G401.6 (cell line): ENCODE data around the gene PMF1.
"Not testable (repeated sequence)": the region's sequence is repeated elsewhere in the genome, so short reads cannot be mapped to it uniquely, and the experiment has no call there.

Experiments used
- FAIRE-seq: peaks from 2 replicates; lab custom pipeline; 2012; peaks lifted over from hg19 to GRCh38; lab: Jason Lieb, UNC

Gene PMF1

DNA sequence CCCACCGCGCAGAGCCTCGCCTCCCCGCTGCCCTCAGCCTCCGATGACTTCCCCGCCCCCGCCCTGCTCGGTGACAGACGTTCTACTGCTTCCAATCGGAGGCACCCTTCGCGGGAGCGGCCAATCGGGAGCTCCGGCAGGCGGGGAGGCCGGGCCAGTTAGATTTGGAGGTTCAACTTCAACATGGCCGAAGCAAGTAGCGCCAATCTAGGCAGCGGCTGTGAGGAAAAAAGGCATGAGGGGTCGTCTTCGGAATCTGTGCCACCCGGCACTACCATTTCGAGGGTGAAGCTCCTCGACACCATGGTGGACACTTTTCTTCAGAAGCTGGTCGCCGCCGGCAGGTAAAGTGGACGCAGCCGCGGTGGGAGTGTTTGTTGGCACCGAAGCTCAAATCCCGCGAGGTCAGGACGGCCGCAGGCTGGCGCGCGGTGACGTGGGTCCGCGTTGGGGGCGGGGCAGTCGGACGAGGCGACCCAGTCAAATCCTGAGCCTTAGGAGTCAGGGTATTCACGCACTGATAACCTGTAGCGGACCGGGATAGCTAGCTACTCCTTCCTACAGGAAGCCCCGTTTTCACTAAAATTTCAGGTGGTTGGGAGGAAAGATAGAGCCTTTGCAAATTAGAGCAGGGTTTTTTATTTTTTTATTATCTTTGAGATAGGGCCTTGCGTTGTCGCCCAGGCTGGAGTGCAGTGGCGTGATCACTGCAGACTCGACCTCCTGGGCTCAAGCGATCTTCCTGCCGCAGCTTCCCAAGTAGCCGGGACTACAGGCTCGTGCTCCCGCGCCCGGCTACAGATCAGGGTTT is at the start of gene PMF1:
PMF1 (plus strand) TSS at position 175 of the 811 bp plus-strand sequence; CDS start at position 184, 9 bp downstream.
- no peak for FAIRE-seq

GRCh38 chr1:156163712-156164111 is 49.1 kb upstream of the PMF1 start:
- no peak for FAIRE-seq

DNA sequence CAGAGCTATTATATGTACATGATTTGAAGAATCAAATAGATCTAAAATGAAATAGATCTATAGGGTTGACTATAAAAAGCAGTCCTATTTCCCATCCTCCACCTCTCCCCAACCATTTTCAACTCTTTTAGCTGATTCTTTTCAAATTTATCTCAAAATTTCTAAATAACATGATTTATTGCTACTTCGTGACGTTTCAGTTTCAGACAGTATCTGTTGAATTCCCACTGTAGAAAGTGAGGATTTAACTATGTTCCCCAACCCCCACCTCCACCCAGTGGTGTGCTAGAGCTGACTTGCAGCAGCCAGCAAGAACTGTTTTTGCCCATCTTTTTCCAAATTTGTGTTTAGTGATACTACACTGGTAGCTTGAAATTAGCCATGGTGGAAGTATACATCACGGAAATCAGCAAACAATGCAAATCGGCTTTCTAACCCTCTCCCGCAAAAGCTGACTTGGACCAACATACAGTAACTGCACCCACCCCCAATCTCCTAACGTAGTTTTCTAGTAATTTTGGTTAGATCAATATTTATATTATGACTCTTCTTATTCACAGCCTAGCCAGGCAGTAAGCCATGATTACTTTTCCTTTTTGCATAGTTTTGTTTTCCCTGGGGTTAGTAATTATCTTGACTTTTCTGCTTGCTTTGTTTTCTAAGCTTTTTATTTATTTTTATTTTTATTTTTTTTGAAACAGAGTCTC is 48.5 kb upstream of the PMF1 start:
- no peak for FAIRE-seq

DNA sequence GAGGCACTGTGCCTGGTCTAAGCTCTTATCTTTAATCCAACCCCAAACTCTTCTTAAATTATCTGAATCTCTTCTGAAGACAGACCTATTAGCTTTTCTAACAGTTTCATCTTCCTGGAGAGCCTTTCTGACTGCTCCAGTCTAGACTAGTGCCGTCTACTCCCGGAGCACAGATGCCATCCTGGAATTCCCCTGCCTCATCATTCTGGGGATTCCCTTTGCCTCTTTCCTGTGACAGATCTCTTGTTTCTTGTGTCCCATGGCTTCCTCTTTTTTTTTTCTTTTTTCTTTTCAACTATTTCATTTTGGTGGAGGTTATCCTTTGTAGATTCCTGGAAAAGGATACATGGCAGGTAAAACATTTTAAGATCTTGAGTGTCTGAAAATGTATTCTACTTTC is 47.7 kb upstream of the PMF1 start:
- FAIRE-seq, result no peak

- FAIRE-seq, result no peak
These were observed 45.3 kb upstream of the PMF1 start for GRCh38 chr1:156167536-156167935.

GRCh38 chr1:156172696-156173470 is 39.9 kb upstream of the PMF1 start:
- no peak for FAIRE-seq

- FAIRE-seq, result no peak
These were observed 36.1 kb upstream of the PMF1 start for GRCh38 chr1:156176610-156177210.

DNA sequence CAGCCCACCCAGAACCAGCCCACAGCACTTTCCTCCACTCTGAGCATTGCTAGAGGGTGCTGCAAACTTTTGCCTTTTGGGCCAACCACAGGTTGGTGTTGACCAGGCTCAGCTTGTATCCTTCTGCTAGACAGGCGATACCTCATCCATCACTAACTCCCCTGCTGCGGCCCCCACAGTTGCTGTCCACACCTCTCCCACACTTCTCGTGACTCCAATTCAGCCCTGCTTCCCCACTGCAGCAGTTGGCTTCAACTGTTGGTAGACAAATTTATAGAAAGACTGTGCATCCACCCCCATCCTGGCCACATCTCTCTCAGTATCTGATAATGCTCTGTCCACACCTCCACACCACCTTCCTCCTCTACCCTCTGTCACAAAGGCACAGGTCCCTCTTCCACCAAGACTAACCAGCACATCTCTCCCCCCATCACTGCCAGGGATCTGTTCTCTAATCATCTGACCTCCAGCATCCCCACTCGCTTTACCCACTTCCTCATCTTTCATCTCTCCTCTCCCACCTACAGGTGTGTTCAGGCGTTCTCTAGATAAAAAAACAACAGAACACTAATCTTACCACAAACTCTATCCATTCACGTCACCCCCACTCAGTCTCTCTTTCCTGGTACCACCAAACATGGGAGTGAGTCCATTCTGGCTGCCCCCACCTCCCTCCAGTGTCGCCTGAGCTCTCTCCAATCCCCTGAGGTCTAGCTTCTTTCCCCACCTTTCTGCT is 34.7 kb upstream of the PMF1 start:
- no peak for FAIRE-seq

- no peak for FAIRE-seq
These were observed 32.3 kb upstream of the PMF1 start for GRCh38 chr1:156180471-156180870.

DNA sequence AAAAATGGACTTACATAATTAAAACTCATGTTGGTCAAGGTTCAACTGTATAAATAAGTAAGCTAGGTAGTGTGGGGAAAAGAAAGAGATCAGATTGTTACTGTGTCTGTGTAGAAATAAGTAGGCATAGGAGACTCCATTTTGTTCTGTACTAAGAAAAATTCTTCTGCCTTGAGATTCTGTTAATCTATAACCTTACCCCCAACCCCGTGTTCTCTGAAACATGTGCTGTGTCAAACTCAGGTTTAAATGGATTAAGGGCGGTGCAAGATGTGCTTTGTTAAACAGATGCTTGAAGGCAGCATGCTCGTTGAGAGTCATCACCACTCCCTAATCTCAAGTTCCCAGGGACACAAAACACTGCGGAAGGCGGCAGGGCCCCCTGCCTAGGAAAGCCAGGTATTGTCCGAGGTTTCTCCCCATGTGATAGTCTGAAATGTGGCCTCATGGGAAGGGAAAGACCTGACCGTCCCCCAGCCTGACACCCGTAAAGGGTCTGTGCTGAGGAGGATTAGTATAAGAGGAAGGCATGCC is 31.3 kb upstream of the PMF1 start:
- not testable (repeated sequence) for FAIRE-seq

- not testable (repeated sequence) for FAIRE-seq
These were observed 30.6 kb upstream of the PMF1 start for GRCh38 chr1:156182010-156182779.

DNA sequence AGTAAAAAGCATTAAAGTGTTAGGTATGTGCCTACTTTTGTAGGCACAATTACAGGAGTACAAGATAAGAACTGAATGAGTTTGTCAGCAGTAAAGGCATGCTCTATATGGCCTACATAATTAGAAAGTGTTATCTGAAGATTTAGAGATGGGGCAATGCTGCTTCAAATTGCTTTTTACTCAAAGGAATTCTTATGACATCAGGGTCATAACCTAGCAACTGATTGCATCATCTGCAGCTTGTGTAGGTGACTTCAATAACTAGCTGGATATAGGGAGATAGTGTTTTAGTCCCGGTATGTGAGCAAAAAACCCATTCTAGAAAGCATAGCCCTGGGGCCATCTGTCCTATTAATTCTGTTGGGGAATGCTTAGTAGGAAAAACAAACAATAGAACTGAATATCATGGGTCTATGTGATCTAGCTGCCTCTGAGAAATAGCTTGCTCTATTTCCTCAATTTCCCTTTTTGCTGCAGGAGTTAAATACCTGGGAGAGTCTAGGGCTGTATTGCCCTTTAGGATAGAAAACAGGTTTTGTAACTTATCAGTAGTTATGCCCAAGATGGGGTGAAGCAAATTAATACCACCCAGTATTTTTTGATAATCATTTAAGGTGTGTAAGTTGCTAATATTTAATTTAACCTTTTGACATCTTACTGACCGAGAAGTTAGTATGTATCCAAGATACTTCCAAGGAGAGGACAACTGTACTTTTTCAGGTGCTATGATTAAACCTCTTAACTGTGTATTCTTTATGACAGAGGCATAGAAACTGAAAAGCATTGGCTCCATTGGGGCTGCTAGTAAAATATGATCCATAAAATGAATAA is 26.2 kb upstream of the PMF1 start:
- not testable (repeated sequence) for FAIRE-seq

- not testable (repeated sequence) for FAIRE-seq
These were observed 22.5 kb upstream of the PMF1 start for GRCh38 chr1:156190265-156190664.

DNA sequence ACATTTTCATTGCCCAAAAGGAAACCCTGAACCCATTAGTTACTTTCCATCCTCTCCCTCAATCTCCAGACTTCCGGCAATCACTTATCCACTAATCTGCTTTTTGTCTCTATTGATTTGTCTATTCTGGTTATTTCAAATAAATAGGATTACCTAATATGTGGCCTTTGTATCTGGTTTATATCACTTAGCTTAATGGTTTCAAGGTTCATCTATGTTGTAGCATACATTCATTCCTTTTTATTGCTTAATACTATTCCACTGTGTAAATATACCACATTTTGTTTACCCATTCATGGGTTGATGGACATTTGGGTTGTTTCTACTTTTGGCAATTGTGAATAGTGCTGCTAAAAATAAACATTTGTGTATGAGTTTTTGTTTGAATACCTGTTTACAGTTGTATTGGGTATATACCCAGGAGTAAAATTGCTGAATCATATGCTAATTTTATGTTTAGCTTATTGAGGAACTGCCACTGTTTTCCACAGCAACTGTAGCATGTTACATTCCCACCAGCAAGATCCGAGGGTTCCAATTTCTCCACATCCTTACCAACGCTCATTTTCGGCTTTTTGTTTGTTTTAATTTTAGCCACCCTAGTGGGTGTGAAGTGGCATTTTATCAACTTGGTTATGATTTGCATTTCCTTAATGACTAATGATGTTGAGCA is 21.4 kb upstream of the PMF1 start:
- no peak for FAIRE-seq

- FAIRE-seq, result no peak
These were observed 19.7 kb upstream of the PMF1 start for GRCh38 chr1:156193208-156193487.

DNA sequence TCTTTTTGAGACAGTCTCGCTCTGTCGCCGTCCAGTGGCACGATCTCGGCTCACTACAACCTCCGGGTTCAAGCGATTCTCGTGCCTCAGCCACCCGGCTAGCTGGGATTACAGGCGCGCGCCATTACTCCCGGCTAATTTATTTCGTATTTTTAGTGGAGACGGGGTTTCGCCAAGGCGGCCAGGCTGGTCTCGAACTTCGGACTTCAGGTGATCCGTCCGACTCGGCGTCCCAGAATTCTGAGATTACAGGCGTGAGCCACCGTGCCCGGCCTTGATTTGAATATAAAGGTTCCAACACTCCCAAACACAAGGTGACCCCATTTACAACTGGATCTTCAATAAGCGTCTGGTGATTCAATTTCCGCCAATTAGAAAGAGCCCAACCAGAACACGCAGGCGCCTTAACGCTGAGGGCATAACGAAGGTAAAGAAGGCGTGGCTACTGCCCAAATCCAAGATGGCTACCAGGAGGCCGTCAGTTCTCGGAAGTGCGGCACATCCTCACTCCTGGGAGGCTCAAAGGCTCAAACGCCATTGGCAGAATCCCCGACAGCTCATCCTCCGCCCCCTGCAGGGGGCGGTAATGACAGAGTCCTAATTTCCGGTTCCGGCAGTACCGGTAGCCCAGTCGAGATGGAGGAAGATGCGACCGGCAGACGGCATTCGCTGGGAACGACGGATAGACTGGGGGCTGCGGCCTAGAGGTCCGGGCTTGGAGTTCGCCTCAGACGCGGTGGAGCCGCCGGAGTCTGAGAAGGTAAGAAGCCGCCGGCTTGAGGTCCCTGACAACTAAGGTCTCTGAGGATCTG is 19.1 kb upstream of the PMF1 start, which contains the start of gene SLC25A44:
SLC25A44 (plus strand) TSS at position 617 of the 812 bp plus-strand sequence. CDS start 5,744 bp downstream, outside the sequence.
- FAIRE-seq, result peak; percentile 99

GRCh38 chr1:156194300-156194652 is 18.5 kb upstream of the PMF1 start:
- no peak for FAIRE-seq

- no peak for FAIRE-seq
These were observed 17.0 kb upstream of the PMF1 start for GRCh38 chr1:156195853-156196252.
